ENCODE measurements around the gene FADD.

The FADD gene

DNA sequence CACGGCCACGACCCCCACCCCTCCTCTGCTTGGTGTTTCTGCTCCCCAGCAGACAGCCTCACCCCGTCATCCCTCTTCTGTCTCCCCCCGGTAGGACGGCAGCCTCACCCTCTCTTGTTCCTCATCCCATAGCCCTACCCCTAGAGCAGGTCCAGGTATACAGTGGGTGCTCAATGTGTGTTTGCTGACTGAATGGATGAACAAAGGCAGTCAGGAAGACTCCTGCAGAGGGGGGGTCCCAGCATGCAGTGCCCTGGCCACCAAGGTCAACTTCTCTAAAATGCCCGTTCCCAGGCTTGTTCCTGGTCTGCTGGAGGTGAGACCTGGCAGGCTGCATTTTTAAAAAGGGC lies 34.7 kb upstream of the FADD start:
- H4K91ac ChIP-seq (ENCODE audit: low read depth, low read length, poor library complexity) = no peak overlapping the region
- H3K14ac ChIP-seq (ENCODE audit: low read length) = no peak overlapping the region
- H3K36me3 ChIP-seq (replicated peaks in 1 of 2; ENCODE audit: control insufficient read depth in 2 of 2, insufficient read depth in 2 of 2, low read length in 2 of 2) = no peaks in the 10 kb centered on the region

DNA sequence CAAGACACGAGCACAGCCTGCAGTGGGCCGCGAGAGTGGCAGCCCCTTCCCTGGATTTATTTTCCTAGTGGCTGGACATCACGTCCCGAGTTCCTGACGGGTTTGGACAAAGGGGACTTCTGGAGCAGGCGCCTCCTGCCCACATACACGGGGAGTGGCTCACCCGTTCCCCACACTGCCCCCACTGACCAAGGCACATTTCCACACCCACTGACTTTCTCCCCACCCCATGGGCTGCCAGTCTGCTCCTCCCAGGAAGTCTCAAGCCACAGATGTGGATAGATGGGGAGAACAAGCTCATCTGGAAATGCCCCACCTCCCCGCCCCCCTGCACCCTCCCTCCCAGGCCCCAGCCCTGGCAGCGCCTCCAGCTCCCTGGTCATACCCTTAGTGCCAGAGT lies 34.0 kb upstream of the FADD start:
- peak overlapping the region; percentile 71 for H3K23ac ChIP-seq (ENCODE audit: low read depth, low read length, poor library complexity)
- H2BK5ac ChIP-seq (ENCODE audit: low read length) = no peak overlapping the region
- peak overlapping the region; percentile 65 for H3K18ac ChIP-seq (ENCODE audit: low read length)
- DNase-seq (ENCODE audit: low spot score) = no peak
- H3K4me1 ChIP-seq (ENCODE audit: control insufficient read depth in 2 of 2, insufficient read depth in 1 of 2, low read depth in 1 of 2, low read length in 2 of 2) = peaks cover 0 to 3% of the 10 kb centered on the region in 2 donors
- H4K8ac ChIP-seq (ENCODE audit: low read depth, low read length) = no peak overlapping the region
- no peak overlapping the region for H3K4ac ChIP-seq (ENCODE audit: low read length)
- H3K4me3 ChIP-seq (ENCODE audit: low read length in 2 of 2) = no peak overlapping the region
- no peak overlapping the region for H2BK12ac ChIP-seq (ENCODE audit: low read length)
- H2BK15ac ChIP-seq (ENCODE audit: low read length) = no peak overlapping the region
- H3K27ac ChIP-seq (replicated peaks; ENCODE audit: low read length) = no peak overlapping the region
- H4K91ac ChIP-seq (ENCODE audit: low read depth, low read length, poor library complexity) = no peak overlapping the region
- H3K14ac ChIP-seq (ENCODE audit: low read length) = no peak overlapping the region
- WGBS, 2 donors (ENCODE audit: extremely low coverage in 2 of 2, insufficient read length in 2 of 2, insufficient replicate concordance in 1 of 2) = no CpG with 5 or more reads among the region's 11 CpGs
- H3K27me3 ChIP-seq (ENCODE audit: control insufficient read depth in 3 of 3, insufficient read depth in 3 of 3, low read depth in 1 of 3, low read length in 3 of 3) = peaks cover 0 to 8% (median 0%) of the 10 kb centered on the region in 3 experiments
- H3K9ac ChIP-seq (ENCODE audit: low read depth, low read length, poor library complexity) = no peak overlapping the region
- H3K36me3 ChIP-seq (replicated peaks in 1 of 2; ENCODE audit: control insufficient read depth in 2 of 2, insufficient read depth in 2 of 2, low read length in 2 of 2) = no peaks in the 10 kb centered on the region
- H2AK5ac ChIP-seq (ENCODE audit: low read depth, low read length) = peak overlapping the region; percentile 30
- H3K79me1 ChIP-seq (ENCODE audit: low read depth, low read length) = no peaks in the 10 kb centered on the region
- no peak overlapping the region for H2BK120ac ChIP-seq (ENCODE audit: low read depth, low read length)
- H3K4me2 ChIP-seq (ENCODE audit: insufficient read depth, low read length, poor library complexity, severe bottlenecking) = no peak overlapping the region
- H3K9me3 ChIP-seq (replicated peaks in 1 of 2; ENCODE audit: control insufficient read depth in 2 of 2, insufficient read depth in 1 of 2, low read depth in 1 of 2, low read length in 2 of 2) = no peaks in the 10 kb centered on the region
- peak overlapping the region; percentile 17 for H2AFZ ChIP-seq (ENCODE audit: low read length)

More for the DNA sequence above, 34.7 kb upstream of the FADD start:
- H2BK5ac ChIP-seq (ENCODE audit: low read length) = no peak overlapping the region
- no peaks in the 10 kb centered on the region for H3K79me1 ChIP-seq (ENCODE audit: low read depth, low read length)
- H3K9ac ChIP-seq (ENCODE audit: low read depth, low read length, poor library complexity) = no peak overlapping the region
- H2AK5ac ChIP-seq (ENCODE audit: low read depth, low read length) = peak overlapping the region; percentile 30
- no peak overlapping the region for H2BK120ac ChIP-seq (ENCODE audit: low read depth, low read length)
- H3K4me3 ChIP-seq (ENCODE audit: low read length in 2 of 2) = no peak overlapping the region
- no peak overlapping the region for H2AFZ ChIP-seq (ENCODE audit: low read length)
- H3K9me3 ChIP-seq (replicated peaks in 1 of 2; ENCODE audit: control insufficient read depth in 2 of 2, insufficient read depth in 1 of 2, low read depth in 1 of 2, low read length in 2 of 2) = no peaks in the 10 kb centered on the region
- peaks cover 0 to 3% of the 10 kb centered on the region in 2 donors for H3K4me1 ChIP-seq (ENCODE audit: control insufficient read depth in 2 of 2, insufficient read depth in 1 of 2, low read depth in 1 of 2, low read length in 2 of 2)
- H4K8ac ChIP-seq (ENCODE audit: low read depth, low read length) = no peak overlapping the region
- H3K27me3 ChIP-seq (ENCODE audit: control insufficient read depth in 3 of 3, insufficient read depth in 3 of 3, low read depth in 1 of 3, low read length in 3 of 3) = peaks cover 0 to 10% (median 0%) of the 10 kb centered on the region in 3 experiments
- DNase-seq (ENCODE audit: low spot score) = no peak
- H3K4ac ChIP-seq (ENCODE audit: low read length) = no peak overlapping the region
- H2BK15ac ChIP-seq (ENCODE audit: low read length) = peak overlapping the region; percentile 54
- H3K4me2 ChIP-seq (ENCODE audit: insufficient read depth, low read length, poor library complexity, severe bottlenecking) = no peak overlapping the region
- H3K18ac ChIP-seq (ENCODE audit: low read length) = peak overlapping the region; percentile 15
- H3K27ac ChIP-seq (replicated peaks; ENCODE audit: low read length) = no peak overlapping the region
- no peak overlapping the region for H3K23ac ChIP-seq (ENCODE audit: low read depth, low read length, poor library complexity)
- H2BK12ac ChIP-seq (ENCODE audit: low read length) = no peak overlapping the region
- no CpG with 5 or more reads among the region's 6 CpGs for WGBS, 2 donors (ENCODE audit: extremely low coverage in 2 of 2, insufficient read length in 2 of 2, insufficient replicate concordance in 1 of 2)

DNA sequence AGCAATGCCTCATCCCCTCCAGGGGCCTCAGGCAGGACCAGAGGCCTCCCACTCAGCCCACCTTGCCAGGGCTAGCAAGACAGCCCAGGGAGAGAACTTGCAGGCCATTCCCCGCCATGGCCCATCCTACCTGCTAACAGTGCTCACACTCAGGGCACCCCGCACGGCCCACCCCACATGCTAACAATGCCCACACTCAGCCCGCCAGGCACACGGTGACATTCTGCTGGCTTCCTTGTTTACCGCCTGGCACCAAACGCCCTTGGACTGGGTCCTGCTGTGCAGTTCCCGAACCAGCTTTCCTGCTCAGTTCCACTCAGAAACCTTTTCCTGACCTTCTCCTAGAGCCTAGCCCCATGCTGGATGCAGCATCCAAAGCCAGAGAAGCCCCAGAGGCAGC lies 33.5 kb upstream of the FADD start:
- H3K79me1 ChIP-seq (ENCODE audit: low read depth, low read length) = no peaks in the 10 kb centered on the region
- no CpG with 5 or more reads among the region's 8 CpGs for WGBS, 2 donors (ENCODE audit: extremely low coverage in 2 of 2, insufficient read length in 2 of 2, insufficient replicate concordance in 1 of 2)
- peak overlapping the region; percentile 75 for H2AK5ac ChIP-seq (ENCODE audit: low read depth, low read length)
- H3K27ac ChIP-seq (replicated peaks; ENCODE audit: low read length) = no peak overlapping the region
- no peaks in the 10 kb centered on the region for H3K36me3 ChIP-seq (replicated peaks in 1 of 2; ENCODE audit: control insufficient read depth in 2 of 2, insufficient read depth in 2 of 2, low read length in 2 of 2)
- peak overlapping the region; percentile 38 for H3K14ac ChIP-seq (ENCODE audit: low read length)
- H2BK12ac ChIP-seq (ENCODE audit: low read length) = peak overlapping the region; percentile 82
- no peak for DNase-seq (ENCODE audit: low spot score)
- H2AFZ ChIP-seq (ENCODE audit: low read length) = no peak overlapping the region
- H3K23ac ChIP-seq (ENCODE audit: low read depth, low read length, poor library complexity) = peak overlapping the region; percentile 71
- no peaks in the 10 kb centered on the region for H3K9me3 ChIP-seq (replicated peaks in 1 of 2; ENCODE audit: control insufficient read depth in 2 of 2, insufficient read depth in 1 of 2, low read depth in 1 of 2, low read length in 2 of 2)
- H2BK15ac ChIP-seq (ENCODE audit: low read length) = peak overlapping the region; percentile 97
- H3K18ac ChIP-seq (ENCODE audit: low read length) = peak overlapping the region; percentile 65
- H3K27me3 ChIP-seq (ENCODE audit: control insufficient read depth in 3 of 3, insufficient read depth in 3 of 3, low read depth in 1 of 3, low read length in 3 of 3) = peaks cover 0 to 3% (median 0%) of the 10 kb centered on the region in 3 experiments
- peak overlapping the region; percentile 58 for H2BK120ac ChIP-seq (ENCODE audit: low read depth, low read length)
- H3K4me2 ChIP-seq (ENCODE audit: insufficient read depth, low read length, poor library complexity, severe bottlenecking) = no peak overlapping the region
- H3K4me1 ChIP-seq (ENCODE audit: control insufficient read depth in 2 of 2, insufficient read depth in 1 of 2, low read depth in 1 of 2, low read length in 2 of 2) = peaks cover 4 to 7% of the 10 kb centered on the region in 2 donors
- no peak overlapping the region for H4K8ac ChIP-seq (ENCODE audit: low read depth, low read length)
- no peak overlapping the region for H3K4me3 ChIP-seq (ENCODE audit: low read length in 2 of 2)
- no peak overlapping the region for H2BK5ac ChIP-seq (ENCODE audit: low read length)
- peak overlapping the region; percentile 53 for H3K4ac ChIP-seq (ENCODE audit: low read length)
- H4K91ac ChIP-seq (ENCODE audit: low read depth, low read length, poor library complexity) = no peak overlapping the region
- no peak overlapping the region for H3K9ac ChIP-seq (ENCODE audit: low read depth, low read length, poor library complexity)

DNA sequence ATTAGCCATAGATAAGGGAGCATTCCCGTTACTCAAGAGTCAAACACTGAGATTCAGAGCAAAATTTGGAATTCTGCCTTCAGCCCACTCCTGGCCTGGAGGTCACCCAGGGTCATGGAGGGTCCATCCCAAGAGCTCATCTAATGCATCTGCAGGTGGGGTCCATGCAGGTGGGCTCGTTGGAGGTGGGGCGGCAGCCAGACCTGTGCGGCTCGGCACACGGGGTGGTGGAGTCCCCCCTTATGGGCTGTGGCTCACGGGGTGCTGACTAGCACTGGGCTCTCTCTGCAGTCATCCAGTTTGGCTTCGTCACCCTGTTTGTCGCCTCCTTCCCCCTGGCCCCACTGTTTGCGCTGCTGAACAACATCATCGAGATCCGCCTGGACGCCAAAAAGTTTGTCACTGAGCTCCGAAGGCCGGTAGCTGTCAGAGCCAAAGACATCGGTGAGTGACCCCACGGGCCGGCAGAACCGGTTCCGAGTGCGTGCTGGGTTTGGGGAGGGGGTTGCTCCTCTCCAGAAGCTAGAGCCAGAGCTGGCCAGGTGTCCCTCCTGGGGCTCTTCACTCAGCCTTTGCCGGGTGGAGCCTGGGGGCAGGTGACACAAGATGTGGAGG lies 32.4 kb upstream of the FADD start:
- Histone ChIP-seq H2BK12ac (ENCODE audit: low read length) (peak overlapping the region; percentile 96), H4K8ac (ENCODE audit: low read depth, low read length) (peak overlapping the region; percentile 6), H4K91ac (ENCODE audit: low read depth, low read length, poor library complexity) (no peak overlapping the region), H2AK5ac (ENCODE audit: low read depth, low read length) (peak overlapping the region; percentile 88), H3K4me1 (ENCODE audit: control insufficient read depth in 2 of 2, insufficient read depth in 1 of 2, low read depth in 1 of 2, low read length in 2 of 2) (peaks cover 10 to 15% of the 10 kb centered on the region in 2 donors), H3K9ac (ENCODE audit: low read depth, low read length, poor library complexity) (no peak overlapping the region), H3K14ac (ENCODE audit: low read length) (no peak overlapping the region), H3K18ac (ENCODE audit: low read length) (peak overlapping the region; percentile 77), H2AFZ (ENCODE audit: low read length) (no peak overlapping the region), H3K23ac (ENCODE audit: low read depth, low read length, poor library complexity) (peak overlapping the region; percentile 92), H3K79me1 (ENCODE audit: low read depth, low read length) (no peaks in the 10 kb centered on the region), H3K4ac (ENCODE audit: low read length) (no peak overlapping the region), H2BK15ac (ENCODE audit: low read length) (no peak overlapping the region), H2BK120ac (ENCODE audit: low read depth, low read length) (no peak overlapping the region), H3K27ac (replicated peaks; ENCODE audit: low read length) (no peak overlapping the region), H3K4me2 (ENCODE audit: insufficient read depth, low read length, poor library complexity, severe bottlenecking) (no peak overlapping the region), H2BK5ac (ENCODE audit: low read length) (no peak overlapping the region), H3K9me3 (replicated peaks in 1 of 2; ENCODE audit: control insufficient read depth in 2 of 2, insufficient read depth in 1 of 2, low read depth in 1 of 2, low read length in 2 of 2) (no peaks in the 10 kb centered on the region), H3K36me3 (replicated peaks in 1 of 2; ENCODE audit: control insufficient read depth in 2 of 2, insufficient read depth in 2 of 2, low read length in 2 of 2) (no peaks in the 10 kb centered on the region), H3K4me3 (ENCODE audit: low read length in 2 of 2) (no peak overlapping the region), H3K27me3 (ENCODE audit: control insufficient read depth in 3 of 3, insufficient read depth in 3 of 3, low read depth in 1 of 3, low read length in 3 of 3) (peaks cover 0 to 3% (median 0%) of the 10 kb centered on the region in 3 experiments)
- no peak for DNase-seq (ENCODE audit: low spot score)
- WGBS, 2 donors (ENCODE audit: extremely low coverage in 2 of 2, insufficient read length in 2 of 2, insufficient replicate concordance in 1 of 2) = no CpG with 5 or more reads among the region's 22 CpGs

Data from neuronal stem cell (in vitro differentiated cells).